HG02938 (cell line): ENCODE measurements around the gene CRTC1.
"Not testable (repeated sequence)": the region's sequence is repeated elsewhere in the genome, so short reads cannot be mapped to it uniquely, and the experiment has no call there.

Source experiments
- ATAC-seq: cut with Tn5 transposase; IDR thresholded peaks from one replicate; pipeline ENCODE4 v1.9.1; 2021; ENCODE audit warnings: mild to moderate bottlenecking, moderate library complexity; ENCODE audit not compliant: unreplicated experiment

CRTC1 gene

GRCh38 chr19:18796239-18796638 lies 112.8 kb downstream of the CRTC1 start:
- no peak for ATAC-seq

- no peak for ATAC-seq
Observed at GRCh38 chr19:18798384-18799352, 115.2 kb downstream of the CRTC1 start.

GRCh38 chr19:18799389-18799970 lies 116.0 kb downstream of the CRTC1 start:
- ATAC-seq, result no peak

GRCh38 chr19:18800079-18800478 lies 116.6 kb downstream of the CRTC1 start:
- ATAC-seq, result no peak

GRCh38 chr19:18800636-18801035 lies 117.2 kb downstream of the CRTC1 start:
- ATAC-seq, result no peak

GRCh38 chr19:18802354-18802753 lies 118.9 kb downstream of the CRTC1 start:
- no peak for ATAC-seq

- no peak for ATAC-seq
Observed at GRCh38 chr19:18803550-18804138, 120.2 kb downstream of the CRTC1 start.

- no peak for ATAC-seq
Observed at GRCh38 chr19:18804139-18804601, 120.7 kb downstream of the CRTC1 start.

GRCh38 chr19:18804643-18805042 lies 121.2 kb downstream of the CRTC1 start:
- ATAC-seq, result no peak

- no peak for ATAC-seq
Observed at GRCh38 chr19:18807861-18808331, 124.4 kb downstream of the CRTC1 start.

GRCh38 chr19:18809149-18809868 lies 125.8 kb downstream of the CRTC1 start:
- ATAC-seq, result no peak

- not testable (repeated sequence) for ATAC-seq
Observed at GRCh38 chr19:18811638-18812037, 128.2 kb downstream of the CRTC1 start.

GRCh38 chr19:18814063-18814462 lies 130.6 kb downstream of the CRTC1 start:
- ATAC-seq, result no peak

- no peak for ATAC-seq
Observed at GRCh38 chr19:18815673-18816072, 132.2 kb downstream of the CRTC1 start.

- ATAC-seq, result not testable (repeated sequence)
Observed at GRCh38 chr19:18816645-18817044, 133.2 kb downstream of the CRTC1 start.

GRCh38 chr19:18817574-18817973 lies 134.1 kb downstream of the CRTC1 start:
- no peak for ATAC-seq

GRCh38 chr19:18828786-18829185 lies 145.3 kb downstream of the CRTC1 start:
- ATAC-seq, result no peak

- ATAC-seq, result no peak
Observed at GRCh38 chr19:18830488-18830887, 147.0 kb downstream of the CRTC1 start.

GRCh38 chr19:18831524-18832305 lies 148.2 kb downstream of the CRTC1 start, which contains the start of gene UPF1:
TSS of gene UPF1 (plus strand) at chr19:18831959. CDS start at chr19:18832210, 251 bp downstream.
- peak; percentile 63 for ATAC-seq
